Lower leg skin (tissue), 3 donors: ENCODE results near the gene CTIF.

Source experiments
- CTCF ChIP-seq, 3 donors: fragments of 450-650 bp; IDR thresholded peaks; one replicate each; pipeline ENCODE4 v1.5.1; 2016; ENCODE audit warnings: antibody characterized with exemption in 3 of 3, mild to moderate bottlenecking in 3 of 3, moderate library complexity in 2 of 3
- POLR2A ChIP-seq, 2 donors: fragments of 450-650 bp; IDR thresholded peaks; one replicate each; pipeline ENCODE4 v1.6.1; 2016 to 2017; ENCODE audit warnings: antibody characterized with exemption in 2 of 2, mild to moderate bottlenecking in 1 of 2, moderate library complexity in 1 of 2

DNA sequence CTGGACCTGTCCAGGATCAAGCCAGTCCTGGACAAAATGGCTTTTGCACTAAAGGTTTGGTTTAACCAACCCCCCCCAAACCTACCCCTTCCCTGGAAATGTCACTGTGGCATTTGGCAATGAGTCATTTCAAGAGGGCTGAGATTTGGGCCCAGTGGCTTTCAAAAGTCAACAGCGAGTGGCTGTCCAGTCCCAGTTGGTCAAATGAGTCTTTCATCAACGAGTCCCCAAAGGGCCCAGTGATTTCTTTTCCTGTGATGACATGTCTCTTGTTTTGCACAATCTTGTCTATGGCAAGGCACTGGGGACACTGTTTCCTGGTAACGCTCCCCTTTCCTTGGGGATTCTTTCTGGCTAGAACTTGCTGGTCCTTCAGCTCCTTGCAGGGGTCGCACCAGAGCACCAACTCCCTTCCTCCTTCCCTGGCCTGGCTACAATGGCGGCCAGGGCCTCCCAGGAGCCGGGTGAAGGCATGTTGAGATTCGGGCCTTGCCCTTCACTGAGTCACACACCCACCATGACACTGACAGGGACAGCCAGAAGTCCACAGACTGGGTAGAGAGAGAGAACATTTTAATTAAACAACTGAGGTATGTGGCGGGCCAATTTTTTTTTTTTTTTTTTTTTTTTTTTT lies 324.7 kb downstream of the CTIF start:
- TF ChIP-seq CTCF (IDR thresholded peaks at IDR 0.05) (no peak), POLR2A (IDR thresholded peaks at IDR 0.05) (no peak)
